K562 (cell line): ENCODE measurements around the gene BMPR2. TPM values are rescaled to one million over a fixed set of nuclear protein-coding genes. Genes with fewer than 3 reads are reported as not detected.

Experiments
- ATAC-seq: fragments of 200-7000 bp; cut with Tn5 transposase; 3 replicates; pipeline ENCODE4 v1.9.1; 2020; ENCODE audit warnings: moderate library complexity
- BruUV-seq: library from RNA; stranded (reverse); fragments of 400-500 nt; replicated peaks from 2 replicates; lab custom pipeline; 2021; lab: Mats Ljungman, UMichigan
- CTCF ChIA-PET: fragments of 300-600 bp; formaldehyde crosslinking; extraction: SDS; loops from one replicate; lab custom pipeline; 2021; ENCODE audit warnings: low intra/inter-chr PET ratio; lab: Yijun Ruan, JAX
- POLR2A ChIA-PET: fragments of 300-600, 350-650 bp; sonication (Branson Sonifier 250); formaldehyde crosslinking; extraction: SDS; loops from one replicate; lab custom pipeline; 2021; ENCODE audit warnings: antibody characterized with exemption, inconsistent platforms; lab: Yijun Ruan, JAX
- DNase-seq, 4 experiments: peaks; one replicate each; pipeline versions ENCODE4 v3.0.0 to v3.0.0-alpha.2; 2011 to 2018; ENCODE audit warnings: low spot score in 3 of 4, mixed read lengths in 3 of 4; ENCODE audit errors: extremely low read depth in 1 of 4
- FAIRE-seq: peaks from 2 replicates; lab custom pipeline; 2011; peaks lifted over from hg19 to GRCh38; lab: Jason Lieb, UNC
- H2AFZ ChIP-seq: 2 replicates; pipeline ENCODE4 v1.6.0; 2011; ENCODE audit warnings: low read depth, low read length, control low read depth, inconsistent platforms
- H3K27ac ChIP-seq: fragments of 200-600 bp; 3 replicates; pipeline ENCODE4 v1.8.0; 2011; ENCODE audit warnings: low read depth, mild to moderate bottlenecking, control low read depth, inconsistent platforms, low read length, moderate library complexity, mixed read lengths; ENCODE audit errors: extremely low read depth
- H3K27me3 ChIP-seq, 2 experiments: fragments of 300-600 bp in 1 of 2; 2 replicates in 1 of 2; 3 replicates in 1 of 2; pipeline versions ENCODE4 v1.6.0 to v1.8.0; 2011; ENCODE audit warnings: inconsistent platforms in 2 of 2, low read length in 2 of 2, mild to moderate bottlenecking in 1 of 2, mixed read lengths in 1 of 2, moderate library complexity in 1 of 2; ENCODE audit not compliant: control insufficient read depth in 2 of 2, insufficient read depth in 2 of 2
- H3K36me3 ChIP-seq: fragments of 300-600 bp; 3 replicates; pipeline ENCODE4 v1.8.0; 2011; ENCODE audit warnings: mild to moderate bottlenecking, low read length, inconsistent platforms; ENCODE audit not compliant: control insufficient read depth, insufficient read depth
- H3K4me1 ChIP-seq, 2 experiments: fragments of 200-600 bp in 1 of 2; replicated peaks in 1 of 2; 2 replicates in 1 of 2; 3 replicates in 1 of 2; pipeline versions ENCODE4 v1.5.1 to v1.8.0; 2011; ENCODE audit warnings: inconsistent platforms in 2 of 2, low read length in 2 of 2, mild to moderate bottlenecking in 1 of 2, mixed read lengths in 1 of 2, moderate library complexity in 1 of 2; ENCODE audit not compliant: control insufficient read depth in 2 of 2, insufficient read depth in 2 of 2
- H3K4me2 ChIP-seq: 2 replicates; pipeline ENCODE4 v1.6.1; 2011; ENCODE audit warnings: low read length, control low read depth, inconsistent platforms, mixed read lengths; ENCODE audit not compliant: insufficient read depth
- H3K4me3 ChIP-seq: fragments of 200-600 bp; sonication (generic), shearing (Covaris generic); 2 replicates; pipeline ENCODE4 v1.5.1; 2016; ENCODE audit warnings: control low read depth, inconsistent platforms
- H3K79me2 ChIP-seq: fragments of 200-600 bp; 3 replicates; pipeline ENCODE4 v1.8.0; 2011; ENCODE audit warnings: low read length, inconsistent platforms; ENCODE audit not compliant: control insufficient read depth, insufficient read depth
- H3K9ac ChIP-seq, 2 experiments: 2 replicates each; pipeline versions ENCODE4 v1.6.0 to v1.6.1; 2011; ENCODE audit warnings: low read depth in 2 of 2, low read length in 2 of 2, control low read depth in 1 of 2, inconsistent platforms in 1 of 2, mild to moderate bottlenecking in 1 of 2, mixed read lengths in 1 of 2; ENCODE audit not compliant: insufficient read depth in 1 of 2
- H3K9me1 ChIP-seq: one replicate; pipeline ENCODE4 v1.6.0; 2011; ENCODE audit warnings: inconsistent platforms, mild to moderate bottlenecking, low read length, moderate library complexity; ENCODE audit not compliant: control insufficient read depth, insufficient read depth
- H3K9me3 ChIP-seq: replicated peaks from 2 replicates; pipeline ENCODE4 v1.5.1; 2011; ENCODE audit warnings: low read depth, low read length, inconsistent platforms; ENCODE audit not compliant: control insufficient read depth, insufficient read depth
- H4K20me1 ChIP-seq: replicated peaks from 2 replicates; pipeline ENCODE4 v1.6.1; 2011; ENCODE audit warnings: low read length, inconsistent platforms, mixed read lengths; ENCODE audit not compliant: control insufficient read depth, insufficient read depth
- BHLHE40 ChIP-seq: IDR thresholded peaks from 2 replicates; pipeline ENCODE4 v1.6.1; 2011; ENCODE audit warnings: low read length, improper control_type of control experiment
- DACH1 ChIP-seq: fragments of 450-650 bp; IDR thresholded peaks from 2 replicates; pipeline ENCODE4 v1.6.1; 2018; ENCODE audit not compliant: partially characterized antibody
- HDAC2 ChIP-seq: fragments of 450-650 bp; IDR thresholded peaks from 2 replicates; pipeline ENCODE4 v1.6.1; 2016; ENCODE audit warnings: mild to moderate bottlenecking
- HMBOX1 ChIP-seq: sonication (generic); IDR thresholded peaks from 2 replicates; pipeline ENCODE4 v1.6.1; 2016
- IRF9 ChIP-seq: fragments of 450-650 bp; IDR thresholded peaks from 2 replicates; pipeline ENCODE4 v1.6.1; 2016; ENCODE audit warnings: missing biosample characterization, missing genetic modification characterization
- KHSRP ChIP-seq: fragments of 450-650 bp; IDR thresholded peaks from 2 replicates; pipeline ENCODE4 v1.6.1; 2017
- PTRF ChIP-seq: fragments of 450-650 bp; IDR thresholded peaks from 2 replicates; pipeline ENCODE4 v1.6.1; 2016; ENCODE audit warnings: mild to moderate bottlenecking, missing genetic modification characterization, missing compliant biosample characterization
- TBL1XR1 ChIP-seq, 2 experiments: IDR thresholded peaks; 2 replicates each; pipeline ENCODE4 v1.6.1; 2012; ENCODE audit warnings: improper control_type of control experiment in 2 of 2, low read length in 2 of 2, mild to moderate bottlenecking in 1 of 2
- XRCC3 ChIP-seq: fragments of 450-650 bp; IDR thresholded peaks from 2 replicates; pipeline ENCODE4 v1.6.1; 2017; ENCODE audit warnings: mild to moderate bottlenecking, moderate library complexity
- ZBTB33 ChIP-seq: sonication (generic); formaldehyde crosslinking; IDR thresholded peaks from 2 replicates; pipeline ENCODE4 v1.8.1; 2023; ENCODE audit warnings: mild to moderate bottlenecking, missing genetic modification reagents
- ZNF395 ChIP-seq: fragments of 200-800 bp; sonication (Bioruptor generic); IDR thresholded peaks from 2 replicates; pipeline ENCODE4 v1.6.1; 2017; ENCODE audit warnings: missing genetic modification characterization, missing compliant biosample characterization
- WGBS: fragments of 100-300 bp; shearing (Covaris generic); methylation state at CpG from one replicate; pipeline ENCODE4 v1.1.6; 2016; ENCODE audit warnings: low coverage, mixed read lengths; ENCODE audit not compliant: insufficient coverage; ENCODE audit errors: missing lambda C conversion rate; 5-methylcytosine and 5-hydroxymethylcytosine counted together
- in situ Hi-C: fragments of 300-500 bp; cut with MboI; formaldehyde crosslinking; loops from 4 replicates; pipeline ENCODE4 v1.15.0; 2018; ENCODE audit warnings: inconsistent platforms, mixed read lengths
- intact Hi-C: fragments of 100-400 bp; cut with micrococcal nuclease; formaldehyde crosslinking; loops from 2 replicates; pipeline ENCODE4 v1.14.2; 2022
- polyA plus RNA-seq, 8 experiments: library from polyadenylated mRNA; depleted of rRNA in 4 of 8; stranded (reverse) in 5 of 8; unstranded in 3 of 8; fragments of >200 nt; fragmentation: Nextera tagmentation in 2 of 8; fragmentation: Illumina TruSeq in 1 of 8; extraction: Ambion mirVana in 2 of 8; extraction: Trizol in 1 of 8; gene quantifications; 2 replicates each; pipeline versions ENCODE4 v1.2.1 to v1.2.3, GENCODE V29; 2011 to 2014; ENCODE audit warnings: inconsistent platforms in 1 of 8, missing spikeins in 1 of 8
- total RNA-seq, 7 experiments: library from RNA; depleted of rRNA in 6 of 7; stranded (reverse); fragments of >200 nt in 6 of 7; fragmentation: Illumina TruSeq in 2 of 7; extraction: Trizol in 2 of 7; gene quantifications; 2 replicates each; pipeline versions ENCODE4 v1.2.1 to v1.2.3, GENCODE V29; 2011 to 2021; ENCODE audit warnings: low replicate concordance in 1 of 7

The BMPR2 gene
- total and polyA plus RNA-seq, 9 of the 15 experiments (the other 6 are each of a cell fraction or from before 2014, with no cell fraction given), result 0.73 to 5.0 (median 3.3) TPM

GRCh38 chr2:202604699-202605098 is 228.6 kb downstream of the BMPR2 start:
- CTCF ChIA-PET, result no interaction called here
- H3K9me3 ChIP-seq, result no peaks in the 10 kb centered on the region
- ATAC-seq (no peak), FAIRE-seq (no peak), DNase-seq (no peak)
- no peak overlapping the region for H3K4me3 ChIP-seq
- BruUV-seq, result no TSS peak
- no peak overlapping the region for H3K9ac ChIP-seq
- no peak overlapping the region for H3K27ac ChIP-seq
- H3K36me3 ChIP-seq, result no peaks in the 10 kb centered on the region
- POLR2A ChIA-PET, result no interaction called here
- no peaks in the 10 kb centered on the region for H3K27me3 ChIP-seq
- peaks cover 0 to 3% of the 10 kb centered on the region in 2 experiments; a peak in 1 of 5 replicates for H3K4me1 ChIP-seq
- H3K9me1 ChIP-seq, result no peaks in the 10 kb centered on the region
- no peaks in the 10 kb centered on the region for H3K79me2 ChIP-seq
- no peaks in the 10 kb centered on the region for H4K20me1 ChIP-seq
- no peak overlapping the region for H3K4me2 ChIP-seq
- WGBS, result 39% methylated on average over 4 of the region's 4 CpGs
- intact Hi-C loops, result no loop called here
- TF ChIP-seq PTRF (tag) (no peak), TBL1XR1 (IDR thresholded peaks at IDR 0.05; ENCODE audit: low read length in 2 of 2) (no peak), ZNF395 (CRISPR knock-in tag) (no peak), XRCC3 (no peak), IRF9 (tag) (no peak), HDAC2 (no peak), ZBTB33 (CRISPR knock-in tag) (0 out of 2 replicates have a peak, but pooled peaks have one; percentile 57), HMBOX1 (peak; percentile 58; the same call in 1 of the 2 replicates), BHLHE40 (peak; percentile 60), KHSRP (no peak), DACH1 (no peak)
- in situ Hi-C loops, result no loop called here
- H2AFZ ChIP-seq, result peak overlapping the region; percentile 44
